ENCODE measurements around the gene HES2.

HES2 gene

GRCh38 chr1:6421266-6421665 lies 1.5 kb upstream of the HES2 start:
- H3K27me3 ChIP-seq (ENCODE audit: insufficient read depth, low read length) = peaks cover 100% of the 10 kb centered on the region
- WGBS = 62% methylated on average over 4 of the region's 4 CpGs

GRCh38 chr1:6420454-6421042 lies 829 bp upstream of the HES2 start:
- no peak overlapping the region for H3K27ac ChIP-seq (ENCODE audit: low read depth, low read length)
- H3K27me3 ChIP-seq (ENCODE audit: insufficient read depth, low read length) = peaks cover 100% of the 10 kb centered on the region
- H3K4me3 ChIP-seq (ENCODE audit: low read length) = peak overlapping the region; percentile 47
- 13% methylated on average over 44 of the region's 44 CpGs for WGBS
- H3K36me3 ChIP-seq (ENCODE audit: insufficient read depth, low read length) = no peaks in the 10 kb centered on the region
- no peaks in the 10 kb centered on the region for H3K9me3 ChIP-seq (ENCODE audit: insufficient read depth, low read depth, low read length)
- H3K9ac ChIP-seq (ENCODE audit: low read depth, low read length) = no peak overlapping the region
- 0 out of 2 replicates have a peak, but pooled peaks cover 4% of the 10 kb centered on the region for H3K4me1 ChIP-seq (ENCODE audit: insufficient read depth, low read length)

More at GRCh38 chr1:6421266-6421665, 1.5 kb upstream of the HES2 start:
- Histone ChIP-seq H3K4me3 (ENCODE audit: low read length) (no peak overlapping the region), H3K9me3 (ENCODE audit: insufficient read depth, low read depth, low read length) (no peaks in the 10 kb centered on the region), H3K36me3 (ENCODE audit: insufficient read depth, low read length) (no peaks in the 10 kb centered on the region), H3K27ac (ENCODE audit: low read depth, low read length) (no peak overlapping the region), H3K4me1 (ENCODE audit: insufficient read depth, low read length) (0 out of 2 replicates have a peak, but pooled peaks cover 4% of the 10 kb centered on the region), H3K9ac (ENCODE audit: low read depth, low read length) (no peak overlapping the region)

- Histone ChIP-seq H3K9me3 (ENCODE audit: insufficient read depth, low read depth, low read length) (no peaks in the 10 kb centered on the region), H3K27me3 (ENCODE audit: insufficient read depth, low read length) (peaks cover 100% of the 10 kb centered on the region), H3K36me3 (ENCODE audit: insufficient read depth, low read length) (no peaks in the 10 kb centered on the region), H3K4me3 (ENCODE audit: low read length) (peak overlapping the region; percentile 47), H3K27ac (ENCODE audit: low read depth, low read length) (no peak overlapping the region), H3K4me1 (ENCODE audit: insufficient read depth, low read length) (peaks cover 14% of the 10 kb centered on the region; the same call in 1 of the 2 replicates), H3K9ac (ENCODE audit: low read depth, low read length) (no peak overlapping the region)
- 3% methylated on average over 48 of the region's 48 CpGs for WGBS
Observed at GRCh38 chr1:6419397-6419803, 319 bp downstream of the HES2 start.

GRCh38 chr1:6418668-6419396 lies 887 bp downstream of the HES2 start:
- H3K27ac ChIP-seq (ENCODE audit: low read depth, low read length) = no peak overlapping the region
- H3K36me3 ChIP-seq (ENCODE audit: insufficient read depth, low read length) = no peaks in the 10 kb centered on the region
- WGBS = 11% methylated on average over 69 of the region's 69 CpGs
- peak overlapping the region; percentile 36 for H3K4me3 ChIP-seq (ENCODE audit: low read length)
- H3K4me1 ChIP-seq (ENCODE audit: insufficient read depth, low read length) = peaks cover 14% of the 10 kb centered on the region; the same call in 1 of the 2 replicates
- H3K27me3 ChIP-seq (ENCODE audit: insufficient read depth, low read length) = peaks cover 97% of the 10 kb centered on the region
- H3K9me3 ChIP-seq (ENCODE audit: insufficient read depth, low read depth, low read length) = no peaks in the 10 kb centered on the region
- no peak overlapping the region; the same call in 1 of the 2 replicates for H3K9ac ChIP-seq (ENCODE audit: low read depth, low read length)

- H3K9ac ChIP-seq (ENCODE audit: low read depth, low read length) = no peak overlapping the region
- H3K9me3 ChIP-seq (ENCODE audit: insufficient read depth, low read depth, low read length) = no peaks in the 10 kb centered on the region
- no peaks in the 10 kb centered on the region for H3K36me3 ChIP-seq (ENCODE audit: insufficient read depth, low read length)
- peaks cover 14% of the 10 kb centered on the region; the same call in 1 of the 2 replicates for H3K4me1 ChIP-seq (ENCODE audit: insufficient read depth, low read length)
- peaks cover 97% of the 10 kb centered on the region for H3K27me3 ChIP-seq (ENCODE audit: insufficient read depth, low read length)
- no peak overlapping the region for H3K4me3 ChIP-seq (ENCODE audit: low read length)
- 82% methylated on average over 8 of the region's 8 CpGs for WGBS
- H3K27ac ChIP-seq (ENCODE audit: low read depth, low read length) = no peak overlapping the region
Observed at GRCh38 chr1:6417961-6418667, 1.6 kb downstream of the HES2 start.

- peaks cover 90% of the 10 kb centered on the region for H3K27me3 ChIP-seq (ENCODE audit: insufficient read depth, low read length)
- 94% methylated on average over 5 of the region's 5 CpGs for WGBS
- no peaks in the 10 kb centered on the region for H3K9me3 ChIP-seq (ENCODE audit: insufficient read depth, low read depth, low read length)
- no peak overlapping the region for H3K9ac ChIP-seq (ENCODE audit: low read depth, low read length)
- no peak overlapping the region for H3K4me3 ChIP-seq (ENCODE audit: low read length)
- H3K4me1 ChIP-seq (ENCODE audit: insufficient read depth, low read length) = peaks cover 14% of the 10 kb centered on the region; the same call in 1 of the 2 replicates
- H3K36me3 ChIP-seq (ENCODE audit: insufficient read depth, low read length) = no peaks in the 10 kb centered on the region
- H3K27ac ChIP-seq (ENCODE audit: low read depth, low read length) = no peak overlapping the region
Observed at GRCh38 chr1:6416906-6417305, 2.8 kb downstream of the HES2 start.

- no peak overlapping the region for H3K4me3 ChIP-seq (ENCODE audit: low read length)
- H3K9ac ChIP-seq (ENCODE audit: low read depth, low read length) = no peak overlapping the region
- WGBS = 81% methylated on average over 8 of the region's 8 CpGs
- H3K27me3 ChIP-seq (ENCODE audit: insufficient read depth, low read length) = peaks cover 86% of the 10 kb centered on the region
- H3K36me3 ChIP-seq (ENCODE audit: insufficient read depth, low read length) = no peaks in the 10 kb centered on the region
- no peak overlapping the region for H3K27ac ChIP-seq (ENCODE audit: low read depth, low read length)
- H3K9me3 ChIP-seq (ENCODE audit: insufficient read depth, low read depth, low read length) = no peaks in the 10 kb centered on the region
- H3K4me1 ChIP-seq (ENCODE audit: insufficient read depth, low read length) = peaks cover 14% of the 10 kb centered on the region; the same call in 1 of the 2 replicates
Observed at GRCh38 chr1:6416295-6416656, 3.4 kb downstream of the HES2 start.

GRCh38 chr1:6414881-6415626 lies 4.7 kb downstream of the HES2 start:
- peaks cover 9% of the 10 kb centered on the region; the same call in 1 of the 2 replicates for H3K4me1 ChIP-seq (ENCODE audit: insufficient read depth, low read length)
- H3K27me3 ChIP-seq (ENCODE audit: insufficient read depth, low read length) = peaks cover 78% of the 10 kb centered on the region
- H3K4me3 ChIP-seq (ENCODE audit: low read length) = no peak overlapping the region
- no peak overlapping the region for H3K27ac ChIP-seq (ENCODE audit: low read depth, low read length)
- no peak overlapping the region for H3K9ac ChIP-seq (ENCODE audit: low read depth, low read length)
- H3K9me3 ChIP-seq (ENCODE audit: insufficient read depth, low read depth, low read length) = no peaks in the 10 kb centered on the region
- no peaks in the 10 kb centered on the region for H3K36me3 ChIP-seq (ENCODE audit: insufficient read depth, low read length)
- 82% methylated on average over 17 of the region's 17 CpGs for WGBS

GRCh38 chr1:6414443-6414844 lies 5.3 kb downstream of the HES2 start:
- peaks cover 9% of the 10 kb centered on the region; the same call in 1 of the 2 replicates for H3K4me1 ChIP-seq (ENCODE audit: insufficient read depth, low read length)
- no peak overlapping the region for H3K4me3 ChIP-seq (ENCODE audit: low read length)
- H3K9me3 ChIP-seq (ENCODE audit: insufficient read depth, low read depth, low read length) = no peaks in the 10 kb centered on the region
- peaks cover 72% of the 10 kb centered on the region for H3K27me3 ChIP-seq (ENCODE audit: insufficient read depth, low read length)
- 10% methylated on average over 15 of the region's 15 CpGs for WGBS
- H3K36me3 ChIP-seq (ENCODE audit: insufficient read depth, low read length) = no peaks in the 10 kb centered on the region
- H3K27ac ChIP-seq (ENCODE audit: low read depth, low read length) = no peak overlapping the region
- H3K9ac ChIP-seq (ENCODE audit: low read depth, low read length) = no peak overlapping the region

GRCh38 chr1:6412896-6413295 lies 6.8 kb downstream of the HES2 start:
- Histone ChIP-seq H3K27ac (ENCODE audit: low read depth, low read length) (no peak overlapping the region), H3K9me3 (ENCODE audit: insufficient read depth, low read depth, low read length) (no peaks in the 10 kb centered on the region), H3K27me3 (ENCODE audit: insufficient read depth, low read length) (peaks cover 56% of the 10 kb centered on the region), H3K4me3 (ENCODE audit: low read length) (no peak overlapping the region), H3K36me3 (ENCODE audit: insufficient read depth, low read length) (no peaks in the 10 kb centered on the region), H3K9ac (ENCODE audit: low read depth, low read length) (no peak overlapping the region), H3K4me1 (ENCODE audit: insufficient read depth, low read length) (peaks cover 9% of the 10 kb centered on the region; the same call in 1 of the 2 replicates)
- 88% methylated on average over 6 of the region's 6 CpGs for WGBS

Data from HUES64 (cell line).